Coronary artery (tissue), 2 donors: Measurements from ENCODE around the gene SLC6A6.
A peak's percentile ranks its signal among the peaks of the same experiment; 100 is the strongest.

Experiments
- DNase-seq: peaks from one replicate; pipeline ENCODE4 v3.0.0-alpha.2; 2017; ENCODE audit warnings: low spot score
- H3K27ac ChIP-seq, 2 donors: fragments of 200-600 bp; sonication (generic); one replicate each; pipeline ENCODE4 v1.5.1; 2016 to 2019
- H3K4me3 ChIP-seq: fragments of 200-600 bp; sonication (generic); 2 replicates; pipeline ENCODE4 v1.5.1; 2016; ENCODE audit warnings: mild to moderate bottlenecking, moderate library complexity
- CTCF ChIP-seq: fragments of 200-600 bp; sonication (generic); IDR thresholded peaks from one replicate; pipeline ENCODE4 v1.5.1; 2019; ENCODE audit warnings: antibody characterized with exemption

Gene SLC6A6

GRCh38 chr3:14378415-14378814 lies 24.0 kb upstream of the SLC6A6 start:
- H3K27ac ChIP-seq: no peak overlapping the region
- no peak for TF ChIP-seq CTCF
- H3K4me3 ChIP-seq: no peak overlapping the region
- no peak for DNase-seq

GRCh38 chr3:14379843-14380242 lies 22.6 kb upstream of the SLC6A6 start:
- Histone ChIP-seq H3K27ac (no peak overlapping the region), H3K4me3 (no peak overlapping the region)
- no peak for TF ChIP-seq CTCF
- DNase-seq: no peak

GRCh38 chr3:14386254-14386653 lies 16.2 kb upstream of the SLC6A6 start:
- TF ChIP-seq CTCF: no peak
- no peak for DNase-seq
- H3K27ac ChIP-seq: no peak overlapping the region
- H3K4me3 ChIP-seq: no peak overlapping the region

- H3K27ac ChIP-seq: no peak overlapping the region
- DNase-seq: no peak
- no peak overlapping the region for H3K4me3 ChIP-seq
- no peak for TF ChIP-seq CTCF
Observed at GRCh38 chr3:14388201-14388600, 14.2 kb upstream of the SLC6A6 start.

GRCh38 chr3:14389166-14389606 lies 13.2 kb upstream of the SLC6A6 start:
- no peak for TF ChIP-seq CTCF
- DNase-seq: no peak
- H3K27ac ChIP-seq: no peak overlapping the region
- H3K4me3 ChIP-seq: no peak overlapping the region

- TF ChIP-seq CTCF: no peak
- no peak overlapping the region for H3K27ac ChIP-seq
- DNase-seq: no peak
- H3K4me3 ChIP-seq: no peak overlapping the region
Observed at GRCh38 chr3:14389716-14390115, 12.7 kb upstream of the SLC6A6 start.

GRCh38 chr3:14391033-14391432 lies 11.4 kb upstream of the SLC6A6 start:
- no peak for TF ChIP-seq CTCF
- peak overlapping the region in 1 of 2 donors; percentile 70 for H3K27ac ChIP-seq
- no peak overlapping the region for H3K4me3 ChIP-seq
- peak; percentile 82 for DNase-seq
